HepG2 (cell line): ENCODE data around the gene CXCL17. TPM values are rescaled to one million over a fixed set of nuclear protein-coding genes. Genes with fewer than 3 reads are reported as not detected.

ENCODE experiments used
- ADNP ChIP-seq: sonication (generic); formaldehyde crosslinking; IDR thresholded peaks from 2 replicates; pipeline ENCODE4 v1.4.0; 2020; ENCODE audit warnings: missing genetic modification reagents
- AKAP8 ChIP-seq: sonication (generic); formaldehyde crosslinking; IDR thresholded peaks from 2 replicates; pipeline ENCODE4 v1.5.1; 2020; ENCODE audit warnings: mild to moderate bottlenecking, missing genetic modification reagents
- CEBPB ChIP-seq: IDR thresholded peaks from 2 replicates; pipeline ENCODE4 v1.6.1; 2011; ENCODE audit warnings: low read depth, low read length, improper control_type of control experiment, borderline replicate concordance
- ETV6 ChIP-seq: sonication (generic); formaldehyde crosslinking; conservative IDR thresholded peaks from 2 replicates; pipeline ENCODE4 v1.4.0; 2020; ENCODE audit warnings: missing genetic modification reagents
- FOSL2 ChIP-seq: sonication (generic); formaldehyde crosslinking; IDR thresholded peaks from 2 replicates; pipeline ENCODE4 v1.4.0; 2020; ENCODE audit warnings: missing genetic modification reagents
- HMG20A ChIP-seq: IDR thresholded peaks from 2 replicates; pipeline ENCODE4 v1.6.1; 2016; ENCODE audit warnings: borderline replicate concordance
- JUND ChIP-seq: sonication (generic); formaldehyde crosslinking; IDR thresholded peaks from 2 replicates; pipeline ENCODE4 v1.8.0; 2022; ENCODE audit warnings: mild to moderate bottlenecking, missing genetic modification reagents
- KDM2A ChIP-seq: sonication (generic); formaldehyde crosslinking; IDR thresholded peaks from 2 replicates; pipeline ENCODE4 v1.4.0; 2020; ENCODE audit warnings: low read depth, missing genetic modification reagents, borderline replicate concordance
- KLF13 ChIP-seq: sonication (generic); formaldehyde crosslinking; IDR thresholded peaks from 2 replicates; pipeline ENCODE4 v1.4.0; 2020; ENCODE audit warnings: mild to moderate bottlenecking, missing genetic modification reagents
- MIER2 ChIP-seq: IDR thresholded peaks from 2 replicates; pipeline ENCODE4 v1.6.1; 2016; ENCODE audit warnings: missing biosample characterization, missing genetic modification reagents
- MIER3 ChIP-seq: IDR thresholded peaks from 2 replicates; pipeline ENCODE4 v1.6.1; 2016; ENCODE audit warnings: missing compliant biosample characterization, borderline replicate concordance
- MTF1 ChIP-seq: sonication (generic); formaldehyde crosslinking; IDR thresholded peaks from 2 replicates; pipeline ENCODE4 v1.5.0; 2020; ENCODE audit warnings: missing genetic modification reagents
- NFYC ChIP-seq: IDR thresholded peaks from 2 replicates; pipeline ENCODE4 v1.6.1; 2016; ENCODE audit warnings: missing genetic modification reagents, missing compliant biosample characterization
- NR0B2 ChIP-seq: sonication (generic); formaldehyde crosslinking; IDR thresholded peaks from 2 replicates; pipeline ENCODE4 v1.4.0; 2020; ENCODE audit warnings: mild to moderate bottlenecking, missing genetic modification reagents
- PBX3 ChIP-seq: sonication (generic); formaldehyde crosslinking; IDR thresholded peaks from 2 replicates; pipeline ENCODE4 v1.8.1; 2023; ENCODE audit warnings: missing genetic modification reagents, inconsistent platforms, borderline replicate concordance
- RNF219 ChIP-seq: sonication (generic); formaldehyde crosslinking; IDR thresholded peaks from 2 replicates; pipeline ENCODE4 v1.5.0; 2020; ENCODE audit warnings: mild to moderate bottlenecking, missing genetic modification reagents
- RXRB ChIP-seq: IDR thresholded peaks from 2 replicates; pipeline ENCODE4 v1.6.1; 2016; ENCODE audit warnings: borderline replicate concordance, missing genetic modification reagents, missing compliant biosample characterization
- SIN3A ChIP-seq: IDR thresholded peaks from 2 replicates; pipeline ENCODE4 v1.6.1; 2011; ENCODE audit warnings: low read depth, mild to moderate bottlenecking, control low read depth, low read length, borderline replicate concordance
- SNRNP70 ChIP-seq: fragments of 200-400 bp; formaldehyde crosslinking; IDR thresholded peaks from 2 replicates; pipeline ENCODE4 v1.6.1; 2017; ENCODE audit warnings: mild to moderate bottlenecking, low read depth, low read length, moderate library complexity
- SRSF1 ChIP-seq: fragments of 200-400 bp; formaldehyde crosslinking; optimal IDR thresholded peaks from 2 replicates; pipeline ENCODE3; 2017; ENCODE audit warnings: mild to moderate bottlenecking, low read depth, low read length, moderate library complexity
- TEAD2 ChIP-seq: sonication (generic); formaldehyde crosslinking; IDR thresholded peaks from 2 replicates; pipeline ENCODE4 v1.9.0; 2021; ENCODE audit warnings: missing genetic modification reagents
- TOPORS ChIP-seq: sonication (generic); formaldehyde crosslinking; IDR thresholded peaks from 2 replicates; pipeline ENCODE4 v1.8.0; 2023; ENCODE audit warnings: mild to moderate bottlenecking, missing genetic modification reagents
- XRCC5 ChIP-seq: fragments of 200-400 bp; formaldehyde crosslinking; optimal IDR thresholded peaks from 2 replicates; pipeline ENCODE3; 2017; ENCODE audit warnings: mild to moderate bottlenecking, low read length
- ZNF333 ChIP-seq: sonication (generic); formaldehyde crosslinking; IDR thresholded peaks from 2 replicates; pipeline ENCODE4 v1.4.0; 2020; ENCODE audit warnings: mild to moderate bottlenecking, missing genetic modification reagents, borderline replicate concordance
- ZSCAN21 ChIP-seq: sonication (generic); formaldehyde crosslinking; IDR thresholded peaks from 2 replicates; pipeline ENCODE4 v1.8.0; 2022; ENCODE audit warnings: mild to moderate bottlenecking, missing genetic modification reagents, moderate library complexity, borderline replicate concordance
- polyA plus RNA-seq, 8 experiments: library from polyadenylated mRNA; depleted of rRNA in 3 of 8; stranded (reverse) in 7 of 8; unstranded in 1 of 8; fragments of >200 nt; fragmentation: Illumina TruSeq in 4 of 8; extraction: Trizol in 4 of 8; gene quantifications; 2 replicates each; pipeline versions ENCODE4 v1.2.1 to v1.2.3, GENCODE V29; 2011 to 2016; ENCODE audit warnings: low read depth in 4 of 8, missing spikeins in 1 of 8, mixed read lengths in 1 of 8; ENCODE audit not compliant: insufficient read depth in 1 of 8
- total RNA-seq, 5 experiments: library from RNA; depleted of rRNA; stranded (reverse); fragments of >200 nt; fragmentation: Illumina TruSeq; extraction: Trizol; gene quantifications; 2 replicates each; pipeline ENCODE4 v1.2.3, GENCODE V29; 2016; ENCODE audit warnings: low read depth in 1 of 5
- TF ChIP-seq, protein P1 (sequence below): sonication (generic); formaldehyde crosslinking; IDR thresholded peaks from 2 replicates; pipeline ENCODE4 v1.4.0; 2020; ENCODE audit warnings: mild to moderate bottlenecking, missing genetic modification reagents

The CXCL17 gene
- total and polyA plus RNA-seq, 2 of the 13 experiments (the other 11 are each of a cell fraction or from before 2014, with no cell fraction given): 0.12 TPM; not detected in 1

DNA sequence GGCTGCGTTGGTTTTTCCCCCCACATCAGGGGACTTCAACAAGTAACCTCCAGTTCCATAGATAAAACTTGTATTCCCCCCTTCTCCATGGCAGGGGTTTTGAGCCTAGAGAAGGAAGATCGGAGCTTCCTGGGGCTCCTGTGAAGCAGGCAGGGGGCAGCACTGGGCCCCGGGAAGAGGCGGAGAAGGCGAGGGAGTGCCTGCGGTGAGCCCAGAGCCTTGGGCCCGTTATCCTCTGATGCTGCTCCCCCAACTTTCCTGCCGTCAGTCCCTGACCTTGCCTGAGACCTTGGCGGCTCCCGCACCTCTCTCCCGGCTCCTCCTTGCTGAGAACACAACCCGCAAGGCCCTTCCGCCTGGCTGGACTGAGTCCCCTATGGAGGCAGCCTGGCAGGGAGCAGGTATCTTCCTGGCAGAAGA lies 18.0 kb downstream of the CXCL17 start (continued):
- TF ChIP-seq SIN3A (no peak), ZNF333 (CRISPR knock-in tag) (no peak), ZSCAN21 (CRISPR knock-in tag) (no peak), NFYC (no peak), TOPORS (CRISPR knock-in tag) (no peak), SNRNP70 (no peak), XRCC5 (peak; percentile 46), FOSL2 (no peak), KLF13 (CRISPR knock-in tag) (no peak), KDM2A (peak; percentile 81; the same call in 1 of the 2 replicates), NR0B2 (CRISPR knock-in tag) (no peak), CEBPB (no peak), ADNP (CRISPR knock-in tag) (no peak), PBX3 (no peak), JUND (CRISPR knock-in tag) (no peak), MTF1 (CRISPR knock-in tag) (no peak), SRSF1 (no peak), AKAP8 (CRISPR knock-in tag) (no peak), HMG20A (CRISPR knock-in tag) (no peak), MIER3 (CRISPR knock-in tag) (no peak), TEAD2 (peak; percentile 92; the same call in 1 of the 2 replicates), MIER2 (CRISPR knock-in tag) (no peak), ETV6 (CRISPR knock-in tag) (no peak), RXRB (CRISPR knock-in tag) (peak; percentile 12; the same call in 1 of the 2 replicates), RNF219 (CRISPR knock-in tag) (no peak)
- TF ChIP-seq, protein P1, sequence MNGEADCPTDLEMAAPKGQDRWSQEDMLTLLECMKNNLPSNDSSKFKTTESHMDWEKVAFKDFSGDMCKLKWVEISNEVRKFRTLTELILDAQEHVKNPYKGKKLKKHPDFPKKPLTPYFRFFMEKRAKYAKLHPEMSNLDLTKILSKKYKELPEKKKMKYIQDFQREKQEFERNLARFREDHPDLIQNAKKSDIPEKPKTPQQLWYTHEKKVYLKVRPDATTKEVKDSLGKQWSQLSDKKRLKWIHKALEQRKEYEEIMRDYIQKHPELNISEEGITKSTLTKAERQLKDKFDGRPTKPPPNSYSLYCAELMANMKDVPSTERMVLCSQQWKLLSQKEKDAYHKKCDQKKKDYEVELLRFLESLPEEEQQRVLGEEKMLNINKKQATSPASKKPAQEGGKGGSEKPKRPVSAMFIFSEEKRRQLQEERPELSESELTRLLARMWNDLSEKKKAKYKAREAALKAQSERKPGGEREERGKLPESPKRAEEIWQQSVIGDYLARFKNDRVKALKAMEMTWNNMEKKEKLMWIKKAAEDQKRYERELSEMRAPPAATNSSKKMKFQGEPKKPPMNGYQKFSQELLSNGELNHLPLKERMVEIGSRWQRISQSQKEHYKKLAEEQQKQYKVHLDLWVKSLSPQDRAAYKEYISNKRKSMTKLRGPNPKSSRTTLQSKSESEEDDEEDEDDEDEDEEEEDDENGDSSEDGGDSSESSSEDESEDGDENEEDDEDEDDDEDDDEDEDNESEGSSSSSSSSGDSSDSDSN (CRISPR knock-in tag): peak; percentile 45; the same call in 1 of the 2 replicates
